Lower leg skin (tissue), 3 donors: ENCODE data around the gene ADAMTS10.

Experiments
- CTCF ChIP-seq, 3 donors: fragments of 450-650 bp; IDR thresholded peaks; one replicate each; pipeline ENCODE4 v1.5.1; 2016; ENCODE audit warnings: antibody characterized with exemption in 3 of 3, mild to moderate bottlenecking in 3 of 3, moderate library complexity in 2 of 3
- POLR2A ChIP-seq, 2 donors: fragments of 450-650 bp; IDR thresholded peaks; one replicate each; pipeline ENCODE4 v1.6.1; 2016 to 2017; ENCODE audit warnings: antibody characterized with exemption in 2 of 2, mild to moderate bottlenecking in 1 of 2, moderate library complexity in 1 of 2

DNA sequence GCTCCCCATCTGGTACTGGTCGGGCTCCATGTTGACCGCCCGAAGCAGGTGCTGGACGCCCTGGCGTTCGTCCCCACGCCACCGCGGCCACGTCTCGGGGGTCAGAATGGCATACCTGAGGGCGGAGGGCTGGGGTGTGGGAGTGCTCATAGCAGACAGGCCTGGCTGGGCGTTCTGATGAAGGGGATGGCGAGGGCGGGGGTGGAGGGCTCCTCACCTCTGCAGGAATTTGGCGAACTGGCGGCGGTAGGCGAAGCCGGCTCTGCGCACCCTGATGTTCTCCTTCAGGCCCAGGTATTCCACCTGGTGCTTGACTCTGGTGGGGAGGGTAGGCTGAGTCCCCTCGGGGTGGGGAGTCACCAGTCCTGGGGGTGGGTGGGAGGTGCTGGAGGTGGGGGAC lies 74.2 kb downstream of the ADAMTS10 start:
- no peak for TF ChIP-seq CTCF (IDR thresholded peaks at IDR 0.05)
- no peak for TF ChIP-seq POLR2A (IDR thresholded peaks at IDR 0.05)
